HL-60 (cell line): ENCODE data around the gene IMP4.
A peak's percentile ranks its signal among the peaks of the same experiment; 100 is the strongest.

Source experiments
- DNase-seq, 2 experiments: peaks; one replicate each; pipeline ENCODE4 v3.0.0-alpha.2; 2010 to 2020; ENCODE audit warnings: low read depth in 1 of 2, low spot score in 1 of 2
- H3K27ac ChIP-seq: fragments of 250-450 bp; sonication (Bioruptor Pico); replicated peaks from 2 replicates; pipeline ENCODE4 v1.5.1; 2020; ENCODE audit warnings: mild to moderate bottlenecking, moderate library complexity
- H3K27me3 ChIP-seq: fragments of 250-450 bp; sonication (Bioruptor Pico); 2 replicates; pipeline ENCODE4 v1.5.1; 2021; ENCODE audit warnings: mild to moderate bottlenecking, moderate library complexity; ENCODE audit not compliant: insufficient read depth, poor library complexity, severe bottlenecking
- H3K4me3 ChIP-seq: replicated peaks from 2 replicates; pipeline ENCODE4 v1.5.1; 2011; ENCODE audit warnings: mild to moderate bottlenecking, control low read depth, low read length; ENCODE audit not compliant: insufficient read depth
- GABPA ChIP-seq: IDR thresholded peaks from 2 replicates; pipeline ENCODE4 v1.6.1; 2012; ENCODE audit warnings: low read depth
- POLR2AphosphoS5 ChIP-seq: IDR thresholded peaks from 2 replicates; pipeline ENCODE4 v1.6.1; 2012; ENCODE audit warnings: low read depth
- SPI1 ChIP-seq: IDR thresholded peaks from 2 replicates; pipeline ENCODE4 v1.6.1; 2012; ENCODE audit warnings: low read depth, mild to moderate bottlenecking, borderline replicate concordance
- TF ChIP-seq, protein P1 (sequence below): IDR thresholded peaks from 2 replicates; pipeline ENCODE4 v1.6.1; 2012; ENCODE audit warnings: low read depth; ENCODE audit not compliant: insufficient replicate concordance
- TF ChIP-seq, protein P2 (sequence below): IDR thresholded peaks from one replicate; pipeline ENCODE4 v1.5.1; 2011; ENCODE audit warnings: low read length, control low read depth, inconsistent platforms; ENCODE audit not compliant: insufficient read depth

The IMP4 gene

DNA sequence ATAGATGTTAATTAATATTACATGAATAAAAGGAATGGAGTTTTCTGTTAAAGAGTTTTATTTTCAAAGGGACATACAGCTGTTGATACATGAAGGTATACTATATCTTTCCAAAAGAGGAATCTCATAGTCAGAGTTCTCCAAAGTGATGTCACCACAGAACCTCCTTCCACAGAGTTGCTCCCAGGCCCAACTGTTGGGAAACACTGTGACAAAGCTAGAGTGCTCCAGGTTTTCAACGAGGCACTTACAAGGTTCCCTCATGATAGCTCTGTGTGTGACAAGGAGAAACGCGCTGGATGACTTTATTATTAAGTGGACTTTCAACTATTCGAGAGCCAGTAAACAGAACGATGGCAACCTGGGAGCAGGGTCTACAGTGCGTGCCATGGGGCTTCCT lies 46.7 kb downstream of the IMP4 start:
- TF ChIP-seq SPI1, result no peak
- TF ChIP-seq, protein P1, sequence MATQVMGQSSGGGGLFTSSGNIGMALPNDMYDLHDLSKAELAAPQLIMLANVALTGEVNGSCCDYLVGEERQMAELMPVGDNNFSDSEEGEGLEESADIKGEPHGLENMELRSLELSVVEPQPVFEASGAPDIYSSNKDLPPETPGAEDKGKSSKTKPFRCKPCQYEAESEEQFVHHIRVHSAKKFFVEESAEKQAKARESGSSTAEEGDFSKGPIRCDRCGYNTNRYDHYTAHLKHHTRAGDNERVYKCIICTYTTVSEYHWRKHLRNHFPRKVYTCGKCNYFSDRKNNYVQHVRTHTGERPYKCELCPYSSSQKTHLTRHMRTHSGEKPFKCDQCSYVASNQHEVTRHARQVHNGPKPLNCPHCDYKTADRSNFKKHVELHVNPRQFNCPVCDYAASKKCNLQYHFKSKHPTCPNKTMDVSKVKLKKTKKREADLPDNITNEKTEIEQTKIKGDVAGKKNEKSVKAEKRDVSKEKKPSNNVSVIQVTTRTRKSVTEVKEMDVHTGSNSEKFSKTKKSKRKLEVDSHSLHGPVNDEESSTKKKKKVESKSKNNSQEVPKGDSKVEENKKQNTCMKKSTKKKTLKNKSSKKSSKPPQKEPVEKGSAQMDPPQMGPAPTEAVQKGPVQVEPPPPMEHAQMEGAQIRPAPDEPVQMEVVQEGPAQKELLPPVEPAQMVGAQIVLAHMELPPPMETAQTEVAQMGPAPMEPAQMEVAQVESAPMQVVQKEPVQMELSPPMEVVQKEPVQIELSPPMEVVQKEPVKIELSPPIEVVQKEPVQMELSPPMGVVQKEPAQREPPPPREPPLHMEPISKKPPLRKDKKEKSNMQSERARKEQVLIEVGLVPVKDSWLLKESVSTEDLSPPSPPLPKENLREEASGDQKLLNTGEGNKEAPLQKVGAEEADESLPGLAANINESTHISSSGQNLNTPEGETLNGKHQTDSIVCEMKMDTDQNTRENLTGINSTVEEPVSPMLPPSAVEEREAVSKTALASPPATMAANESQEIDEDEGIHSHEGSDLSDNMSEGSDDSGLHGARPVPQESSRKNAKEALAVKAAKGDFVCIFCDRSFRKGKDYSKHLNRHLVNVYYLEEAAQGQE, result no peak
- TF ChIP-seq GABPA, result no peak
- TF ChIP-seq, protein P2, sequence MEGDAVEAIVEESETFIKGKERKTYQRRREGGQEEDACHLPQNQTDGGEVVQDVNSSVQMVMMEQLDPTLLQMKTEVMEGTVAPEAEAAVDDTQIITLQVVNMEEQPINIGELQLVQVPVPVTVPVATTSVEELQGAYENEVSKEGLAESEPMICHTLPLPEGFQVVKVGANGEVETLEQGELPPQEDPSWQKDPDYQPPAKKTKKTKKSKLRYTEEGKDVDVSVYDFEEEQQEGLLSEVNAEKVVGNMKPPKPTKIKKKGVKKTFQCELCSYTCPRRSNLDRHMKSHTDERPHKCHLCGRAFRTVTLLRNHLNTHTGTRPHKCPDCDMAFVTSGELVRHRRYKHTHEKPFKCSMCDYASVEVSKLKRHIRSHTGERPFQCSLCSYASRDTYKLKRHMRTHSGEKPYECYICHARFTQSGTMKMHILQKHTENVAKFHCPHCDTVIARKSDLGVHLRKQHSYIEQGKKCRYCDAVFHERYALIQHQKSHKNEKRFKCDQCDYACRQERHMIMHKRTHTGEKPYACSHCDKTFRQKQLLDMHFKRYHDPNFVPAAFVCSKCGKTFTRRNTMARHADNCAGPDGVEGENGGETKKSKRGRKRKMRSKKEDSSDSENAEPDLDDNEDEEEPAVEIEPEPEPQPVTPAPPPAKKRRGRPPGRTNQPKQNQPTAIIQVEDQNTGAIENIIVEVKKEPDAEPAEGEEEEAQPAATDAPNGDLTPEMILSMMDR, result no peak
- no peak for TF ChIP-seq POLR2AphosphoS5
- no peaks in the 10 kb centered on the region for H3K27me3 ChIP-seq
- H3K27ac ChIP-seq, result no peak overlapping the region
- H3K4me3 ChIP-seq, result no peak overlapping the region
- DNase-seq, result no peak

DNA sequence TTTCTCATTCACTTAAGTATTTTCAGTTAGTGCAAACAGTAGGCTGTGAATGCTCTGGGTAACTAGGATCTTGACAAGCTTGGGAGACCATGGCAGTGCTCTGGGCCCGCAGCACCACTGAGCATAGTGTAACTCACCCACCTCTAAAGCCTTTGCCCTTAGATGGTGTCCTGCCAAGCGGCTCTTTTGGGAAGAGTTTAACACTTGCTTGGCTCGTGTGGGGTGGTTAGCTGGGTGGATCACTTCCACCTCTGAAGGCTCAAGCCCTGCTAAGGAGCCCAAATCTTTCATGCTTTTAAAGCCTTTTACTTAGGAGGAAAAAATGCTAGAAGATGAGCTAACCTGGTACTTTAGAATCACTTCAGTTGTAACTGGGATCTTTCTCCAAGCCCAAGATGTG lies 47.1 kb downstream of the IMP4 start:
- TF ChIP-seq, protein P2, result no peak
- no peak for TF ChIP-seq SPI1
- TF ChIP-seq, protein P1, result no peak
- TF ChIP-seq POLR2AphosphoS5, result no peak
- no peak for TF ChIP-seq GABPA

DNA sequence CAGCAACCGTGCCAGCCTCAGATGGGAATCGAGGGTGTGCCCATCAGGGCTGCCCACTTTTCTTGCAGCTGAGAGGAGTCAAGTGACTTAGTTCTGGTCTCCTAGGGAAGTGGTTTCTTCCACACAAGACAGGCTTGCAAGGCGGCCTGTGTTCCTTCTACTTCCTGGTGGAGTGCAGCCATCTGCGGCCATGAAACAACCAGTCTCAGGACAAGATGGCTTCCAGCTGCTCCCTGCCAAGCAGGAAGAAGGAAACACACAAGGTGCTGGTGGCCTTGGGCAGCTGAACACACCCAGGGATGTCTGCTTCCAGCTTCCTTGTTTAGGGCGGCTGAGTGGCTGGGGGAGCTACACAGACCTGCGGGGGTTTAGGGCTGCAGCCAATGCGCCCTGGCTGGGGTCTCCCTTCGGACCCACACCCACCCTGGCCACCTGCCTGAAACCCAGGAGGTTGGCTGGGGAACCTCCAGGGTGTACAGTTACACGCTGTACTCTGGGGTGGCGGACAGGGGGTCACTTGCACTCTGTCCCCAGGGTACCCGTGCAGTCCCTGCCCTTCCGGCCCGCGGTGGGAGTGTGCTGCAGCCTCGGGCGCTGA lies 47.9 kb downstream of the IMP4 start:
- peak overlapping the region; percentile 65 for H3K4me3 ChIP-seq
- H3K27me3 ChIP-seq, result no peaks in the 10 kb centered on the region
- peak overlapping the region; percentile 55 for H3K27ac ChIP-seq
- DNase-seq, result peak in 1 of 2 experiments; percentile 43
- TF ChIP-seq, protein P2, result no peak
- TF ChIP-seq POLR2AphosphoS5, result no peak
- TF ChIP-seq GABPA, result no peak
- TF ChIP-seq SPI1, result peak; percentile 27; the same call in 1 of the 2 replicates
- TF ChIP-seq, protein P1, result no peak

More for the DNA sequence above, 47.1 kb downstream of the IMP4 start:
- no peak overlapping the region for H3K4me3 ChIP-seq
- H3K27ac ChIP-seq, result no peak overlapping the region
- H3K27me3 ChIP-seq, result no peaks in the 10 kb centered on the region
- no peak for DNase-seq
